Lung (tissue), 12 donors: Measurements from ENCODE around the gene APBB3. TPM values are rescaled to one million over a fixed set of nuclear protein-coding genes. Genes with fewer than 3 reads are reported as not detected.

ENCODE experiments used
- ATAC-seq: fragments of 200-7000 bp; cut with Tn5 transposase; one replicate; pipeline ENCODE4 v1.9.1; 2020; ENCODE audit warnings: moderate number of reproducible peaks; ENCODE audit not compliant: insufficient read depth, low FRiP score
- DNase-seq, 3 donors: peaks; one replicate each; pipeline ENCODE4 v3.0.0-alpha.2; 2013 to 2017
- H3K27ac ChIP-seq, 2 donors: one replicate each; pipeline ENCODE4 v1.5.1; 2013; ENCODE audit warnings: mild to moderate bottlenecking in 2 of 2, moderate library complexity in 2 of 2, control low read depth in 1 of 2, inconsistent platforms in 1 of 2, low read depth in 1 of 2, low read length in 1 of 2
- H3K27me3 ChIP-seq, 3 donors: one replicate each; pipeline ENCODE4 v1.5.1; 2013; ENCODE audit warnings: low read length in 2 of 3; ENCODE audit not compliant: control insufficient read depth in 3 of 3, insufficient read depth in 3 of 3
- H3K36me3 ChIP-seq, 4 donors: one replicate each; pipeline ENCODE4 v1.5.1; 2013; ENCODE audit warnings: low read length in 4 of 4, mild to moderate bottlenecking in 1 of 4, moderate library complexity in 1 of 4; ENCODE audit not compliant: control insufficient read depth in 4 of 4, insufficient read depth in 4 of 4
- H3K4me1 ChIP-seq, 5 donors: one replicate each; pipeline ENCODE4 v1.5.1; 2013; ENCODE audit warnings: low read length in 5 of 5, mild to moderate bottlenecking in 2 of 5, moderate library complexity in 1 of 5; ENCODE audit not compliant: control insufficient read depth in 5 of 5, insufficient read depth in 5 of 5
- H3K4me3 ChIP-seq: one replicate; pipeline ENCODE4 v1.5.1; 2013; ENCODE audit warnings: mild to moderate bottlenecking, control low read depth, moderate library complexity
- H3K9ac ChIP-seq, 2 donors: one replicate each; pipeline ENCODE4 v1.5.1; 2013; ENCODE audit warnings: low read length in 2 of 2, control low read depth in 1 of 2; ENCODE audit not compliant: insufficient read depth in 1 of 2
- H3K9me3 ChIP-seq, 4 donors: one replicate each; pipeline ENCODE4 v1.5.1; 2013; ENCODE audit warnings: low read length in 3 of 4, mild to moderate bottlenecking in 1 of 4, moderate library complexity in 1 of 4; ENCODE audit not compliant: control insufficient read depth in 4 of 4, insufficient read depth in 3 of 4
- CTCF ChIP-seq: IDR thresholded peaks from 2 replicates; pipeline ENCODE4 v1.5.1; 2012; ENCODE audit warnings: mild to moderate bottlenecking; ENCODE audit errors: control extremely low read depth, extremely low read depth
- WGBS, 2 donors: extraction: QIAGEN DNeasy Blood & Tissue Kit; methylation state at CpG; one replicate each; pipeline ENCODE4 v1.1.7; 2013; 5-methylcytosine and 5-hydroxymethylcytosine counted together
- polyA plus RNA-seq, 2 donors: library from polyadenylated mRNA; stranded (reverse); fragments of 200-250 nt; gene quantifications; one replicate each; pipeline ENCODE4 v1.2.1, GENCODE V29; 2013
- total RNA-seq, 2 donors: library from RNA; depleted of rRNA in 1 of 2; stranded (reverse); fragments of >200 nt in 1 of 2; gene quantifications; one replicate each; pipeline ENCODE4 v1.2.1, GENCODE V29; 2014 to 2021
- donor health status: control.
- donor health status: control.
- donor health status: Bipolar disorder and iron deficiency.
- donor health status: healthy.
- donor health status: DM: yes; HTN: yes; CAD: no.

APBB3 gene
- total and polyA plus RNA-seq, 4 donors = 24.7 to 36.1 (median 28.6) TPM

GRCh38 chr5:140568443-140569063, 4.2 kb upstream of the APBB3 start:
- no peak for TF ChIP-seq CTCF
- Histone ChIP-seq H3K27me3 (no peaks in the 10 kb centered on the region), H3K9me3 (no peaks in the 10 kb centered on the region), H3K9ac (no peak overlapping the region), H3K27ac (peak overlapping the region; percentile 10 to 83), H3K4me1 (peaks cover 2 to 33% (median 23%) of the 10 kb centered on the region in 5 donors), H3K36me3 (peaks cover 0 to 24% (median 18%) of the 10 kb centered on the region in 4 donors), H3K4me3 (no peak overlapping the region)
- DNase-seq (no peak), ATAC-seq (no peak)
- WGBS, 2 donors = 86 to 96% methylated on average over 2 of the region's 2 CpGs

GRCh38 chr5:140567871-140568270, 3.5 kb upstream of the APBB3 start:
- H3K9me3 ChIP-seq = no peaks in the 10 kb centered on the region
- DNase-seq (no peak), ATAC-seq (no peak)
- H3K27me3 ChIP-seq = no peaks in the 10 kb centered on the region
- H3K9ac ChIP-seq = no peak overlapping the region
- H3K27ac ChIP-seq = no peak overlapping the region
- WGBS, 2 donors = 97 to 99% methylated on average over 13 of the region's 13 CpGs
- H3K4me3 ChIP-seq = no peak overlapping the region
- peaks cover 5 to 37% (median 25%) of the 10 kb centered on the region in 5 donors for H3K4me1 ChIP-seq
- no peak for TF ChIP-seq CTCF
- peaks cover 0 to 24% (median 18%) of the 10 kb centered on the region in 4 donors for H3K36me3 ChIP-seq

- Histone ChIP-seq H3K9ac (no peak overlapping the region), H3K36me3 (peaks cover 0 to 24% (median 18%) of the 10 kb centered on the region in 4 donors), H3K27me3 (no peaks in the 10 kb centered on the region), H3K9me3 (no peaks in the 10 kb centered on the region), H3K27ac (peak overlapping the region in 1 of 2 donors; percentile 74), H3K4me1 (peaks cover 5 to 37% (median 25%) of the 10 kb centered on the region in 5 donors), H3K4me3 (no peak overlapping the region)
- DNase-seq (no peak), ATAC-seq (no peak)
- 91 to 95% methylated on average over 22 of the region's 22 CpGs for WGBS, 2 donors
- no peak for TF ChIP-seq CTCF
These were observed 2.9 kb upstream of the APBB3 start for GRCh38 chr5:140567136-140567818.
